CD4-positive, alpha-beta T cell treated with Interleukin-4 for 1 hour (primary cell): ENCODE data around the gene MTSS2.

Experiments
- DNase-seq, 2 donors: peaks; one replicate each; pipeline ENCODE4 v3.0.0-alpha.2; 2020 to 2022

MTSS2 gene, protein sequence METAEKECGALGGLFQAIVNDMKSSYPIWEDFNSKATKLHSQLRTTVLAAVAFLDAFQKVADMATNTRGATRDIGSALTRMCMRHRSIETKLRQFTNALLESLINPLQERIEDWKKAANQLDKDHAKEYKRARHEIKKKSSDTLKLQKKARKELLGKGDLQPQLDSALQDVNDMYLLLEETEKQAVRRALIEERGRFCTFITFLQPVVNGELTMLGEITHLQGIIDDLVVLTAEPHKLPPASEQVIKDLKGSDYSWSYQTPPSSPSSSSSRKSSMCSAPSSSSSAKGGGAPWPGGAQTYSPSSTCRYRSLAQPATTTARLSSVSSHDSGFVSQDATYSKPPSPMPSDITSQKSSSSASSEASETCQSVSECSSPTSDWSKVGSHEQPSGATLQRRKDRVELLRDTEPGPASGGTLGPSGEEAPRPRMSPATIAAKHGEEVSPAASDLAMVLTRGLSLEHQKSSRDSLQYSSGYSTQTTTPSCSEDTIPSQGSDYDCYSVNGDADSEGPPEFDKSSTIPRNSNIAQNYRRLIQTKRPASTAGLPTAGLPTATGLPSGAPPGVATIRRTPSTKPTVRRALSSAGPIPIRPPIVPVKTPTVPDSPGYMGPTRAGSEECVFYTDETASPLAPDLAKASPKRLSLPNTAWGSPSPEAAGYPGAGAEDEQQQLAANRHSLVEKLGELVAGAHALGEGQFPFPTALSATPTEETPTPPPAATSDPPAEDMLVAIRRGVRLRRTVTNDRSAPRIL

DNA sequence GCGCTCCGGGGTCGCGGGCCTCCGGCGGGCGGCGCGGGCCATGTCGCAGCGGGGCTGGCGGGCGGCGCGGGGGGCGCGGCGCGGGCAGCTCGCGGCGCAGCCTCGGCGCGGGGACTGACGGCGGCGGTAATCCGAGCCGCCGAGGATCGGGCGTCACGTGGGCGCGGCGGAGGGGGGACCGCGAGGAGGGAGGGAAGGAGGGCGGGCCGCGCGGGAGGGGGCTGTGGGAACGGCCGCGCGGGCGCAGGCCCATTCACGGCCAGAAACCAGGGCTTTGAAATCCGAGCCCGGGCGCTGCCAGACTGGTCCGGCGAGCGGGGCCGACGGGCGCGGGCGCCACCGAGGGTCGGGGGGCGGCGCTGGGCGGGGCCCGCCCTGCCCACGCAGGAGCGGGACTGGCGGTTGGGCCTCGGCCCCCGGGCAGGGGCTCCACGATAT lies at the start of gene MTSS2:
TSS of gene MTSS2 (minus strand) at position 116 of the 438 bp plus-strand sequence. CDS start 262 bp downstream, outside the sequence.
- DNase-seq: peak in 1 of 2 donors; percentile 8

DNA sequence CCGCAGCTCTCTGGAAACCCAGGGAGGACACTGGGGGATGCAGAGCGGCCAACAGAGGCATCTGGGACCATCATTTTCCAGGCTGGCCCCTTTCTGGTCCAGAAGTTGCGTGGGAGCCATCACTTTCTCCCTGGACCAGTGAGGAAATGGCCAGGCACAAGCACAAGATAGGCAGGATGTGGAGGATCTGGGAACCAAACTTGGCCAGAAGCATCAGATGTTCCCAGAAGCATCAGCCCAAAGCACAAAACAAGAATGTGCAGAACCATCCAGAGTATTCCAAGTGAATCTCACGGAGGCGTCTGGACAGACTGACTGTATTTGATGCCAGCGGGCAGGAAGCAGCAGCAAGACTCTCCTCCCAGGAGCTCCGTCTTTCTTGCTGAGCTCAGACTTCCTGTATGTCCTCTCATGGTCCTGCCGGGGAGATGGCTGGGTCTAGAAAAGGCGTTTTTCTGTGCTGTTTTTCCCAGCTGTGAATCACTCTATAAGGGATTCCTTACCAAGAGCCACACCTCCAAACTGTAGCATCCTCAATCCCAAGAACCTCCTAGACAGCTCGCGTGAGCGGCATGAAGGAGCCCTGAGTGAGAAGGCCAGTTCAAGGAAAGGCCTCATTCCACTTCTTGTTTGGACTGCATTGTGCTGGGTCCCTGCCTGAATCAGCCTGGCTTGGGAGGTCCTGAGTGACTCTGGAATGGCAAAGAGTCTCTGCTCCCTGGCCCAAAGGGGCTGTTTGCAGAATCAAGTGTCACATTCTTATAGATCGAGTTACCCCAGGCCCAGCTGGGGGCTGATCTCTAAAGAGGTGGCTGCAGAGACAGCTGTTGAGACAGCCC lies 49.5 kb upstream of the MTSS2 start:
- DNase-seq: no peak

DNA sequence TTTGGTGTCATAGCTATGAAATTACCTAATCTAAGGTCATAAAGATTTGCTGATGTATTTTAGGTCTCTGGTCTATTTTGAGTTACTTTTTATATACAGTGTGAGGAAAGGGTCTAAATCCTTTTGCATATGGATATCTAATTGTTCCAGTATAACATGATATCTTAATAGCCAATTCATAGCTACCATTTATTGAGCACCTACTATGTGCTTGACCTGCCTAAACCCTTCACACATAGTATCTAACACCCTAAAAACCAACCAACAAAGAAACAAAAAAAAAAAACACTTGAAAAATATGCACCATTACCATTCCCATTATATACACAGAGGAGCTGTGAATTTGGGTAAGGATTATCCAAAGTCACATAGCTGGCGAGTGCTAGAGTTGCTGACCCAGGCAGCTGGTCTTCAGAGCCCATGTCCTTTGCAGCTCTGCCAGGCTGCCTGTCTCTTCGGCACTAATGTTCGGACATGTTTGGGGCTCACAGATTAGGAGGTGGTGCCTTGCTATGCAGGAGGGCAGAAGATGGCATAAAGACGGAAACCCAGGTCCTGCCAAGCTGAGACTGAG lies 48.8 kb upstream of the MTSS2 start:
- DNase-seq: no peak

DNA sequence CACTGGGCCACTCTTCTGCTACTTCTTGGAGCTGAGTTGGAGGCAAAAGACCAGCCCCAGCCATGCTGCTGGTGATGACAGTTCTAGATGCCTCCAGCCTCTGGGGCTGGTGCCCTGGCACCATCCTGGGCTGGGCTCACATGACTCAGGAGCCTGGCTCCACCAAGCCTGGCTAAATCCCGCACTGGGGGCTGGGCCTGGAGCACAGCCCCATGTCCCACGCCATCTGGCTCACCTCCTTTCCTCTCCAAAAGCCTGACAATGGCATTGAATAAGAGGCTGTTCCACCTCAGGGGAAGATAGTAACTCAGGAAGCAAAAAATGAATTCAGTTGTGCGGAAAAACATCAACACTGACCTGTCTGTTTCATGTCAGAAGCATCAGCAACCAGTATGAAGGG lies 45.1 kb upstream of the MTSS2 start:
- no peak for DNase-seq

DNA sequence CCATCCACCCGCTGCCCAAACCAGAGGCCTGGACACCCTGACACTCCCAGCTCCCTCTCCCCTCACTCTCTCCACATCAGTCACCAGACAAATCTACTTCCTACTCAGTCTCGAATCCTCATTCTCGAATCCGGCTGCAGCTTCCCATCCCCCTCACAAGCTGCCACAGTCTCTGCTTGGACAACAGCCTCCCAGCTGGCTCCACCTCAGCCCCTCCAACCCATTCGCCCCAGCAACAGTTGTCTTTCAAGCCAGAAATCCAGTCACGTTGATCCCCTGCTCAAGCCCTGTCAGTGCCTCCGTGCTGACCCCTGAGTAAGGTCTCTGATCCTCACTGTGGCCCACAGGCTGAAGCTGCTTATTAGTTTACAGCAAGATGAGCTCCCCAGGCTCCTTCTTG lies 44.2 kb upstream of the MTSS2 start:
- DNase-seq: no peak

DNA sequence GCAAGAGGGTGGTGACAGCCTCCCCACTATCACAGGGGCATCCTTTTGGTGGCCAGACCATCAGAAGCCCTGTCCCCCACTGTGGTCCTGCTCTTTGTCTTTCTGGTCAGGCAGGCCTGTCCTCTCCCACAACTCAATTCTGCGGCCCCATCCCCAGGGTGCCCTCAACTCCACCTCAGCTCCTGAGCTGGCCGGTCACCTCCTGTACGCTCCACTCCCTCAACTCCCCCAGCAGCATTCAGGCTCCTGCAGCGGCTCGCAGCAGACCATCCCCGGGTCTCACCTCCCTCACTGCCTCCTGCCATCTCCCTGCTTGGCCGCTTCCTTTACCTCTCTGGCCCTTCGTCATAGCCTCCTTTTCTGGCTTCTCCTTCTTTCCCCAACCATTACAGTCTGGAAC lies 43.4 kb upstream of the MTSS2 start:
- DNase-seq: no peak

DNA sequence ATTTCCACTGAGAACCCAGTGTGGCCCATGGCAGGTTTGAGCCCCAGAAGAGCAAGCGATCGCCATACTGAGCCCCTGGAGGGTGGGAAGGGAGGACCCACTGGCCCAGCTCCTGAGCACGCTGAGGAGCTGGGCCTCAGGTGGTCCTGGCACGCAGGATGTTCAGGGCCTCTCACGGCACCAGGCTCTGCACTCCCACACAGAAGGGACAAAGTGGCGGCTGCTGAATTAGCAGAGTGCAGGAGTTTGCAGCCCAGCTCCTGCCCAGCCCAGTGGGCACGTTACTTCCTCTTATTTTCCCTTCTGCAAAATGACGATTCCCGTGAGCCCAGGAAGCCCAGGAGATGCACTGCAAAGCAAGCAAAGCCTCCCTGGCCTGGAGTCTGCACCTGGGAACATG lies 42.3 kb upstream of the MTSS2 start:
- DNase-seq: no peak

- no peak for DNase-seq
Measured at GRCh38 chr16:70726892-70727361, 41.1 kb upstream of the MTSS2 start.

DNA sequence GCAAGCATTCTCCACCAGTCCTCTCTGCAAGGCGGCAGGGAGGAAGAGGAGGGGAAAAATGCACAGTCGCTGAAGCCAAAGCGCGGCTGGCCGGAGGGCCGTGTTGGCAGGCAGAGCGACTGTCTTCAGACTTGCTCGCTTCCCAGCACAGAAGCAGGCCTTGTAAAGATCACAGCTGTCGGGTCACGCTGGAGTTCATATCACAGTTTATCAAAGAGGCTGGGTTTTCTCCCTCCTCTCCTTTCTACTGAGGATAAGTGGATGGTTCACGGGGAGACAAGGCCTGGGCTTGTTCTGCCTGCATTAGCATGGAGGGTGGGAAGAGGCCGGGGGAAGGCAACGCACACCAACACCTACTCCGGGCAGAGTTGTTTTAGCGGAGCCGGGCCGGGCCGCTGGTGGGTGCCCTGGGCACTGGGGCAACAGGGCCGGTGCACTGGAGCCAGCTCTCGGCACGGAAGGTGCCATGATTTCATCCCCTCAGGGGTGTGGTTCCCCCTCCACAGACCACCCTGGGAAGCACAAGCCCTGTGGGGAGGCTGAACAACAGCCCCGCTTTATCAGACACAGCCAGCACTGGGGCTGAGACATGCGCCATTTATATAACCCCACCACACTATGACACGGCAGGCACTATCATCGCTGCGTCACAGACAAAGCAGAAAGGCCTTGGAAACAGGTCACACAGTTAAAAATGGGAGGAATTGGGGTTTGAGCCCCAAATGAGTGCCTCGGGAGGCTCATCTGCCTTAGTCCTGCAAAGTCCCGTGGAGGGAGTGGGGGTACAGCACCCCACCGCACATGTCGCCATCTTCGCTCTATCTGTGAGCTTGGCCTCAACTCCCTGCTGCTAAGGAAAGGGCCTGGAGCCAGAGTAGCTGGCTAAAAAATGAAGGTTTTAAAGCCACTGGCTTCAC lies 40.3 kb upstream of the MTSS2 start:
- no peak for DNase-seq

GRCh38 chr16:70725024-70725911 lies 39.4 kb upstream of the MTSS2 start:
- DNase-seq: no peak

GRCh38 chr16:70724146-70725023 lies 38.5 kb upstream of the MTSS2 start:
- no peak for DNase-seq

GRCh38 chr16:70723740-70724145 lies 37.9 kb upstream of the MTSS2 start:
- DNase-seq: no peak

GRCh38 chr16:70721202-70721963 lies 35.5 kb upstream of the MTSS2 start:
- DNase-seq: no peak

DNA sequence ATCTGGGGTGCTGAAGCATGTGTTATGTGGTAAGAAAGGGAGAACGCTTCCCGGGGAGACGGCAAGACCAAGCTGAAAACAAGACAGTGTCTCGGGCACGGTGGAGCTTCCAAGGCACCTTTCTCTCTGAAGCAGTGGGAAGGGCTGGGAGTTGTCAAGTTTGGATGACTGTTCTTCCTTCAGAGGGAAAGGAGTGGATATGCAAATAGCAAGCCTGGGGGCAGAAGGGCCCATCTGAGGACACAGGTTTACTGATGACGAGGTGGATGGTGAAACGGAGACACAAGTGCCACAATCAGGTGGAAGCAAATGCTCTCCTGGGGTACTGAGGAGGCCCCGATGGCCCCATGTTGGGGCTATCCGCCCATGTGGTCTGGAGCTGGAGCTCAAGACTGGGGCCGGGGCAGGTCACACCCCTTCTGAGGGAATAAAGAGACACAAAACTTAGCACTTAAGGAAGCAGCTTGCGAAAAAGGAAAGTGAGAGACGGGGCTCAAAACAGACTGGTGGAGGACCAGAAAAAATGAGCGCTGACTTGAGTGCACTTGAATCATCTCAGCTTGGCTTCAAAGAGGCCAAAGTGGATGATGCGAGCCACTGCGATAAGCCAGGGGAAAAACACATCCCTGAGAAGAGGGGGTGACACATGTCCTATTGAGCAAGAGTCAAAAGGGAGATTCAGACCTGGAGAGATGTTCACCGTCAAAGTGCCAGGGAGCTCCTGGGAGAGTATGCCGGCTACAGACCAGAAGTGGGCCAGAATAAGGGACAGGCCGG lies 34.8 kb upstream of the MTSS2 start:
- no peak for DNase-seq

GRCh38 chr16:70717065-70717464 lies 31.2 kb upstream of the MTSS2 start:
- DNase-seq: no peak

DNA sequence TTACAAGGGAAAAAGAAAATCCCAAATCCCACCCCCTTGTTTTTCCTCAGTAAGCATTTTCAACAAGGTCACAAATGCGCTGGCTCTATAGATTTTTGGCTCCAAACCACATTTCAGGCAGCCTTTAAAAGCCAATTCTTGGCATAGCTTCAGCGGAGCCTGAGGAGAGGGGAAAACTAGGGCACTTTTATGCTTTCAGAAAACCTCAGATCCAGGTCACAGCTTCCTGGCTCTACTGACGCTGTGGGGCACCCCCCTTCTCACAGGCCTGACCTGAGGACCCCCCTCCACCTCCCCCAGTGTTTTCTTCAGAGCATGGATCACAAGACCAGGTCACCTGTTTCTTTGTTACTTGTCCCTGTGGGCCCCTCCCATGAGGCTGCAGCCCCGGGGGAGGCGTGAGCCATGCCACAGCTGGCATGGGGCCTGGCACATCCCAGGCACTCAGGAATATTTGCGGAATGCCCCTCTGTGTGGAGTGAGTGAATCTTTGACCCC lies 30.1 kb upstream of the MTSS2 start:
- DNase-seq: no peak

DNA sequence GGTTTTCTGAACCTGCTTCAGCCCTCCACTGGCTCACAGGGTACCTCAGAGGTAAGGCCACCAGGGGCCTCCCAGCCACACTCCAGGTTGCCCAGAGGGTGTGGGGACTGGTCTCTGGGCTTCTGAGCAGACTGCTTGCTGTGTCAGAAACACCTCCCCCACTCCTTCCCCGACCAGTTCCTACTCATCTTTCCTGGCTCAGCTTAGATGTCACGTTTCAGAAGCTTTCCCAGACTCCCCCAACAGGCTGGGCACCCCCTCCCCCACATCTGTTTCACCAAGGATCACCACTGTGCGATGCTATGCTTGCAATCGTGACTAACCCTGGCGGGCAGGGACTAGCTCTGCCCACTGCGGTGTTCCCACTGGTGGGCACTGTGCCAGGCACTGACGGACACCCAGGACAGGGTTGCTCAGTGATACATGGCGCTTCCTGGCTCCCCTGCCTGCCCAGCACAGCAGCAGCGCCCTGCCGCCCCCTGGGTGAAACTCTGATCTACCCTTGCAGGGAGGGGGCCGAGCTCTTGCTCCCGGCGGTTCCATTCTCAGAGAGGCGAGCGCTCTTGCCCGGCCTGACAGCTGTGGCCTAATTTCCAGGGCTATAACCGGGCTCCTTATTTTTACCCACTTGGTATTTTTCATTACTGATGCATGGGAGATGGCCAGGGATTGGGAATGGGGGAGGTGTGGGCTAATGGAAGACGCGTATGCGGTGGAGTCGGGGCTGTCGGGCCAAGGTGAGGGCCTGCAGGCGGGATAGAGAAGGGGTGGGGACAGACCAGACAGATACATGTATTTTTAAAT lies 29.4 kb upstream of the MTSS2 start:
- no peak for DNase-seq
